GM19455 (cell line): ENCODE results near the gene GABRG3.
"Not testable (repeated sequence)": the region's sequence is repeated elsewhere in the genome, so short reads cannot be mapped to it uniquely, and the experiment has no call there.

Experiments
- ATAC-seq: cut with Tn5 transposase; IDR thresholded peaks from one replicate; pipeline ENCODE4 v1.9.1; 2021; ENCODE audit not compliant: unreplicated experiment

GABRG3 gene

DNA sequence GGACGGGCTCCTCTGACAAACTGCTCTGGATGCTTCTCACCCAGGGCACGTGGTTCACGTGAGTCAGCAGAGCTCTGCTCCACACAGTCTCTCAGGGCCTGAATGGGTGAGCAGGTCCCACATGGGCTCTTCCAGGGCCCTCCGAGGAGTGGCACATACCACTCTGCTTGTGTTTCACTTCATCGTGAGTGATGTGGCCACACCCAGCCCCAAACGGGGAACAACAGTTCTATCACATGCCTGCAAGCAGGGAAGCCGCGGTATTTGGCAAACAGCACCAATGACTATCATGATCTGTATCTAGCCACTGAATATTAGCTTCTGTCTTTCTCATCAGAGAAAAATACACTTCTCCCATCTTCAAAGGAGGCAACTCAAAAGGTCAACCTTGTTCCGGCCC lies 352.8 kb downstream of the GABRG3 start:
- no peak for ATAC-seq

DNA sequence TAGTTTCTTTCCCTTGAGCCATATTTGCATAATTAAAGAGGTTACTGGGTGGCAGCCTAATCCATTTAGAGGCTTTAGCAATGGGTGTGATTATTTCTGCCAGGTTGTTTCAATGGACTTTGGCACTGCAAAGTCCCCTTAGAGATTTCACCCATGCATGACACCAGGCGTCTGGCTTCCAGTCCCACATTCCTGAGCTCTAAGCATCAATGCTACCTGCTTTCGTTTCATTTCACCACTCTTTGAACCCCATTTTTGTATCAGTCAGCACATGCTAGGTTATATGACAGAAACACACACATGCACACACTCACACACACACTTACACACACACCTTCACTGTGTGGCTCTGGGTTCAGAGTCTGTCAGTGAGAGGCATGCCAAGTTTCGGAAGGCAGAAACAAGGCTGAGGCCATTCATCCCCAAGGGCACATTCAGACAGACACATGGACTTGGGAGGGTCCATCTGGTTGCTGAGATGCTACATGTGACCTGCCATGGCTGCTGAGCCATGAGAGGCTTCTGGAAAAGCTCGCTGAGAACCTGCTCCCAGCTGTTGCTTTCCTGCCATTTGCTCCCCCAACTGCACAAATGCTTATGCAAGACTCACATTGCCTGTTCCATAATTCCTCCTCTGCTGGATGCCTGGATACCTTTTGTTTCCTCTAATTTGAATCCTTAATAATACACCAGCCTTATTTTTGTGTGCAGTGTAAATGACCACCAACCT lies 354.1 kb downstream of the GABRG3 start:
- ATAC-seq = no peak

DNA sequence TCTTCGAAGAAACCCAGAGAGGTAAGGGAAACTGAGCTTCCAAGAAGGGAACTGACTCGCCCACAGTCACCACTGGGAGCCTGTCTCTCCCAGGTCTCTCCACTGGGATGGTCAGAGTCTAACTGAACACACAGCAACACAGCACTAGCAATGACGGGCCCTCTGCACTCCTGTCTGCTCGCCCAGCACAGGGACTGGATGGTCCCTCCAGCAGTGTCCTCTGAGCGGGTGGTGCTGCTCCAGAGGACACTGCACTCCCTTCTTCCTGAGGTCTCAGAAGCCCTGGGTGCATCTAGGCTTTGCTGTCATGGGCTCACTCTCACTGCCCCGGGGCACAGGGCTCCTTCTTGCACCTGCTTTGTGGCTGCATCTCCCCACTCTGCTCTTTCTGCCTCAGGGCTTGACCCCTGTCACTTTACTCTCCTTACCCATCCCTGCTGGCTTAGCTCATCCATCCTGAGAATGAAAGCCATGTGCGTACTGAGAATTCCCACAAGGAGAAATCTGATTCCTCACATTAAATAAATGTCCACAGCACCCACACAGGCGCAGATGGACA lies 356.6 kb downstream of the GABRG3 start:
- no peak for ATAC-seq

DNA sequence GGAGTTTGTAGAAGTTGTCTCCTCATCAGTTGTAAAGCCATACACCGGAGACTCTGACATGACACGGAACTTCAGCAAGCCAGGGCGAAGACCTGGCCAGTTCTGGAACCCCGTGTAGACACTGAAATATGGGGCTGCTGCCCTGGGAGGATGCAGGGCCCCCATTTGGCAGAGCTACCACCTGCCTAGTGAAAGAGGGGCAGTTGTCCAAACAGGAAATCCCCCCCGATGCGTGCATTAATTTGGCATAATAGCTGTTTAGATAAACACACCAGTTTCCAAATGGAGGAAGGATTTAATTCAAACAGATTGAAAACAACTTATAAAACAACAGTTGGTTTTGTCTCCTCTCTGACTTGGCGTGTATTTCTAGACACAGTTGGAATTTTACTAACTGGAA lies 357.2 kb downstream of the GABRG3 start:
- ATAC-seq = no peak

DNA sequence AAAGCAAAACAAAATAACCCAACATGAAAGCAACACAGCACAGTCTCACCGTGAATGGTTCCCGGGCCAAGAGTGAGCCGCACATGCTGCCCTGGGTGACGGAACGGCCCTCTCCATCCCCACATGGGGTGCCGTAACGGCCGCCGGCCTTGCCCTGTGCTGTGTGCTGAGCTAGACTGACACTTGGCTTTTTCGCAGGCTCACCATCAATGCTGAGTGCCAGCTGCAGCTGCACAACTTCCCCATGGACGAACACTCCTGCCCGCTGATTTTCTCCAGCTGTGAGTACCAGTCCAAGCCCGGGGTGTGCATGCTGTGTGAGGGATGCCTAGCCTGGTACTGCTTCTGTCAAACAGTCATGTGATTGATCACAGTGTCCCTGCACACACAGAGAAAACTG lies 357.6 kb downstream of the GABRG3 start:
- no peak for ATAC-seq

DNA sequence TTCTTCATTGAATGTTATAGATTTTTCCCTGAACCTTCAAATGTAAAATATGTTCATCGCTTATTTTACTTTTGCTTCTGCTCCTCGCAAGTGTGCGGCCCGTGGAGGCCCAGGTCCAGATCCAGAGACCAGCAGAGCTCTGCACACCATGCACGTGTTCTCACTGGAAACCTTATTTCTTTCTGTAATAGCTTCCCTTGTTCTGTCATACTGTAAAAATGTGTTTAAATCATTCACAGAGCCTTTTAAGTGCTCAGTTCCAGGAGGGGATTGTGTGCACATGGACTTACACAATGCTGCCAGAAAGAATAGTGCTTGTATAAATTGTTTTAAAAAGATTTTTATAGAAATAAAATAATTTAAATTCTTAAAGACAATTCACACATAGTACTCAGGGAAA lies 359.3 kb downstream of the GABRG3 start:
- ATAC-seq = no peak

DNA sequence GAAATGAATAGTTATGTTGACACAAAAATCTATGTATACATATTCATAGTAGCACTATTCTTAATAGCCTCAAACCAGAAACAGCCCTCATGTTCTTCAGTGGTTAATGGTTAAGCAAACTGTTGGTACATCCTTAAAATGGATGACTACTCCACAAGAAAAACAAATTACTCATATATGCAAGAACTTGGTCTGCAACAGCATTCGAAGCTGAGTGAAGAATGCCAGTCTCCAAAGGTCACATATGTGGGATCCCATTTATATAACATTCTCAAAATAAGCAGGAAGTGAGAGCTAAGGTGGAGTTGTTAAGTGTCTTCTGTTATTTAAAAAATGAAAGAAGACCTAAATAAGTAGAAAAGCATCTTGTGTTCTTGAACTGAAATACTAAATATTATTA lies 365.7 kb downstream of the GABRG3 start:
- no peak for ATAC-seq

DNA sequence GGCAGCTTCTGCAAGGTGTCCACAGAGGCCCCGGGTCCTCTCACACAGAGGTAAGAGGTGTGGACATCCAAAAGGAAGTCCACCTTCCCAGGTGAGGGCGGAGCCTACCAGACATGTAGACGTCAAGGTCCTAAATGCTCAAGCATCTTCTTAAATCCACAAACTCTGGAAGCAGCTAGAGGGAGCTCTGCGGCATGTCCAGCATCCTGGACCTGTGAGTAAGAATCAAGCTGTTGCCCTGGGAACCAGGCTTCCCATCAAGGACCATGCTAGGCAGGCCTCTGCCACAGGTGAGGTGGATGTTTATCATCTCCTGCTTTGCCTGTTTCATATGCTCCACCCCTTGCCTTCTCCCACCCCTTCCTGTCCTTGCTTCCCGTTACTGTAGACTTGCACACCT lies 368.2 kb downstream of the GABRG3 start:
- ATAC-seq = no peak

DNA sequence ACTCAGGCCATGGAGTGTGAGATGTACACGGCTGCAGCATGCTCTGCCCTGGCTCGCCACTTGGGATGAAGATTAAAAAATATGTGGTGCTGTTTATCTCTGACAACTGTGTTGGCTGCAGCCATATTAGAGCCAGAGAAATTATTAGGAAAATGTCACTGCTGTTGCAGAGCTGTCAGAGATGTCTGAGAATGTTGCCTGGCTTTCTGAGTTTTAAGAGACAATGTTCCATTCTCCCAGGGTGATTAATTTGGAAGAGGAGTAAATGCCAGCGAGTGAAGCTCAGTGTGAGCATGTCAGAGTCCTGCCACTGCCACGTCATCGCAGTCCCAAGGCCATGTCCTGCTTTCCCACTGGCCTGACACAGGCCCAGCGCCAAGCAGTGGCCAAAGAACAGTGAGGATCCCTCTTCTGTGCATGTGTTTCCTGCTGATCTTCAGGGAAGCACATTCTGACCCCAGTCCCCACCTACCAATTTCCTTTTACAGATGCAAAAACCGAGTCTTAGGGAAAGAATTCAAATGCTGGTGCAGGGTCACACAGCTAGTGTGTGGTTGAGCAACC lies 370.9 kb downstream of the GABRG3 start:
- no peak for ATAC-seq

DNA sequence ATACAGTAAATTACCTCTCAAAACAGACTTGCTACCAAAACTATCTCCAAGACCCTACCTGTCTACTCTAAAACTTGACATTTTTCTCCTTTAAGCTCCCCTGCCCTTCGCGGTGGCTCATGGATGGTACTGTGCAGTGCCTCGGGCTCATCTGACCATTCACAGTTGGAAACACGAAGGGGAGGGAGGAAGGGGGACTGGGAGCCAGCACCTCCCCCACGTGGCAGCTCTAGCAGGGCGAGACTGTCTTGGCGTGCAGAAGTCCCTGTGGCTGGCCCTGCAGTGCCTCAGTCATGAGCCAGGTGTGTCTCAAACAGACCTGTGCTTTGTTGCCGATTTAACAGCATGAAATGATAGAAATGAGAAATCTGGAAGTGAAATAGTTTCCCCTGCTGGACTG lies 372.0 kb downstream of the GABRG3 start:
- no peak for ATAC-seq

DNA sequence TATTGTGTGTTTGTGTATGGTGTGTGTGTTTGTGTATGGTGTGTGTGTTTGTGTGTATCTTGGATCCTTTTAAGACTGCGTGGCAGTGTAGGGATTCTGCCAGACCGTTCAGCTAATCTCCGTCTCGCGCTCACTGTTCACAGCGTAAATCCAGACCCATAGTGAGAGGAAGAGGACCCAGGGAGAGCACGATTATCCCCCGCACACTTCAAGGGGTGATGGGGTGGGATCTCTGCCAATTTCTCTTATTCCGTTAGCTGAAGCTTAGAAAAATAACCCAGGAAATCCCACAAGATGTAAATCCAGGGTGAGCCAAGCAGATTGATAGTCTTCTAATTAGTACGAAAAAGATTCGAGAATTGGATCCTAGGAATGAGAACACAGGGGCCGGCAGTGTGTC lies 381.2 kb downstream of the GABRG3 start:
- ATAC-seq = no peak

DNA sequence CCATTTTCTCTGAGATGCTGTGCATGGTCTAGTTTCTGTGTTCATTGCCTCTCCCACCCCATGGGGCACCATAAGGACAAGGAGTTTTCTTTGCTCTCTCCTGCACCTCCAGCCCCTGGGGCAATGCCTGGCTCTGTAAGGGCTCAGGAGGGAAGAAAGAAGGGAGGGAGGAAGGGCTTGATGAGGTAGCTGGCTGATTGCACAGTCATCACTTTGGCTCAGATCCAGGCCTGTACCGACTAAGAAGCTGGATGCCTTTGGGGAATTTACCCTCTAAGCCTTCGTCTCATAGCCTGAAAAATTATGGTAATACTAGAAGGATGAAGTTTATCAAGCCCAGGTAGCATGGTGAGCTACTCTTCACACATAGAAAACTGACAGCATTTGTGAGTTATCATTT lies 382.9 kb downstream of the GABRG3 start:
- ATAC-seq = no peak

DNA sequence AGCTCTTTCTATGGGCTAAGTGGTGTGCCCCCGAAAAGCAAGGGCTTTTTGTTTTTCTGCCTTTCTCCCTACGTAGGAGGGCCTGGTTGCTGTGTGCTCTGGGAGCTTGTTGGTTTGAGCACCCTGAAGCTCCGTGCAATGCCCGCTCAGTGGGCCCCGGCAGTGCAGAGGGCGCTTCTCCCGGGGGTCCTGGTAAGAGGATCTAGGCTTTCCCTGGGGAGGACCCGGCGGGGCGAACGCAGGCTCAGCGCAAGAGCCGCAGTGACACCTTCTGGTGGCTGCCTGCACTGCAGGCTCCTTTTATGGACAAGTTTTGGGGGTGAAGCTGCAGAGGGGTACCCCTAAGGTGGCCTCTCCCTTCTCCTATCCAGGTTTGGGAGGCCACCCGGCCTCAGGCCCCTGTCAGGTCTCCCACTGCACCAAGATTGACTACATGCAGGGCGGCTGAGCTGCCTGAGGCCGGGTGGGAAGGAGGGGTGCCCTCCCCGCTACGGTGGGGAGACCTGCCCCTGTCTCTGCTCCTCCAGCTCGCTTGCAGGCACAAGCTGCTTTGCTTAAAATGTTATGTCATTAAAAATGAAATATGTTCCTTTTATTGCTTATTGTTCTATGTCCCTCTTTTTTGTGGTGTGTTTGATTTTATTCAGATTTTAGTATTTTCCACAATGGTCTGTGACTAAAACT lies 387.9 kb downstream of the GABRG3 start:
- ATAC-seq = no peak

DNA sequence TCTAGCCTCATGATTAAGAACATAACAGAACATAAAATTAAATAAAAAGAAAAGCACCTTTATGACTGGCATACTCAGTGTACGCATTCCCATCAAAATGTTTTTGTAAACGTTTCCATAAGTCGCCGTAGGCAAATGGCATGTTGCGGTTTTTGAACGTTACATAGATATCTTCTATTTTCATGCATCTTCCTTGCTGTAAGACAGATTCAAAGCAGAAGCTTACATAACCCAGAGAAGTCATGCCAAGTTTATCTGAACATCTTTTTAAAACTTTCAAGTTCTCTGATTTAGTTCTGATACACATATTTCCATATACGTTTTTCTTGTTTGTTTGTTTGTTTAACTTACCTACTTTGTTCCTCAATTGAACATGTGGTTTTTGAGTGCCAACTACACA lies 388.6 kb downstream of the GABRG3 start:
- ATAC-seq = no peak

DNA sequence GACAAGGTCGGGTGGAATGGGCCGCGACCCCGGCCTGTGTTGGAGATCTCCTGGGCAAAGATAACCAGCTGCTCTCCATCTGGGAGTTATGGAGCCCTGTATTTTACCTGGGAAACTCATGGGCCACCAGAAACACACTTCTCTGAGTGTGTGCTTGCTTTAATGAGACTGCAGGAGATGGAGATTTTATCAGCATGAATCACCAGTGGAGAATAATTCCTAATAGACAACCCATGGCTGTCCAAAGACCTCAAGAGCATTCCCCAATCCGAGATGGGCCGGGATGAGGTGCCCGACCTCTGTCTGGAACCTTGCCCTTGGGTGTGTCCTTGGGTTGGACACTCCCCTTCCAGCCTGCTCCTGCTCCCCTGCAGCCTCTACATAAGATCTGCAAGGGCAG lies 389.3 kb downstream of the GABRG3 start:
- no peak for ATAC-seq

DNA sequence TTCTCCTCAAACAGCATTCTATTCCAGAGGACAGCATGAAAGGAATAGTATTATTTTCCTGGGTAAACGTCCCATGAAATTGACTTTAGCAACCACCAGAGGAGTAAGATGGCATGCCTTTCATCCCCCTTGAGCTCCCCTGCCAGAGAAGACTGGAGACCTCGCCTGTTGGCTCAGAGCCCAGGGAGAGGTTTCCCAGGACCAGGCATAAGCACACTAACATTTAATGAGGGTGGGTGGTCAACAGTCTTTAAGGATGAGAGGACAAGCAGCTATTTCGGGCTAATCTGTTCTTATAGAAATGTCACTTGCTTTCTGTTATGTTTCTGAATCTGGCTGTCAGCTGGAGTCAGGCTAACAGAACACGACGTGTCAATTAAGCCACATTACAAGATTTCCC lies 390.5 kb downstream of the GABRG3 start:
- ATAC-seq = no peak

DNA sequence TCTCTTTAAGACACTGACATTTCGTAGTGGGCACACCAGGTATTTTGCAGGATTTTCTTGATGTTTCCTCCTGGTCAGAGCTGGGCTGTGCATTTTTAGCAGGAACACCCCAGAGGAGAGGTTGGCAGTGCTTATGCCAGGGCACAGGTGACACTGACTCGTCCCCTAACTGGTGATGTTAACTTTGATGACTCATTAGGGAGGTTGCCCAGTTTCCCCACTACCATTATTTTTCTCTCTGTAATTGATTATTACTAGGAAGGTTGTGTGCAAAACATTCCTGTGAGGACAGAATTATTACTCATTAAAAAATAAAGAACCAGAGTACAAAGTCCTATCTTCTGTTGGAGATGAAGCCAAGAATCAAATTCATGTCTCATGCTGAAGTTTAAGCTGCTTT lies 394.5 kb downstream of the GABRG3 start:
- ATAC-seq = no peak

DNA sequence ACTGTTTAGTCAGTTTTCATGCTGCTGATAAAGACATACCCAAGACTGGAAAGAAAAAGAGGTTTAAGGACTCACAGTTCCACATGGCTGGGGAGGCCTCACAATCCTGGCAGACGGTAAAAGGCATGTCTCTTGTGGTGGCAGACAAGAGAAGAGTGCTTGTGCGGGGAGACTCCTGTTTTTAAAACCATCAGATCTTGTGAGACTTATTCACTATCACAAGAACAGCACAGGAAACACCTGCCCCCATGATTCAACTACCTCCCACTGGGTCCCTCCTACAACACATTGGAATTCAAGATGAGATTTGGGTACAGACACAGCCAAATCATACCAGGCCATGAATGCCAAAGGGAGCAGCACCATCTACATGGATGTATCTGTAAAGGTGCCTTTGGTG lies 406.4 kb downstream of the GABRG3 start:
- ATAC-seq = not testable (repeated sequence)

DNA sequence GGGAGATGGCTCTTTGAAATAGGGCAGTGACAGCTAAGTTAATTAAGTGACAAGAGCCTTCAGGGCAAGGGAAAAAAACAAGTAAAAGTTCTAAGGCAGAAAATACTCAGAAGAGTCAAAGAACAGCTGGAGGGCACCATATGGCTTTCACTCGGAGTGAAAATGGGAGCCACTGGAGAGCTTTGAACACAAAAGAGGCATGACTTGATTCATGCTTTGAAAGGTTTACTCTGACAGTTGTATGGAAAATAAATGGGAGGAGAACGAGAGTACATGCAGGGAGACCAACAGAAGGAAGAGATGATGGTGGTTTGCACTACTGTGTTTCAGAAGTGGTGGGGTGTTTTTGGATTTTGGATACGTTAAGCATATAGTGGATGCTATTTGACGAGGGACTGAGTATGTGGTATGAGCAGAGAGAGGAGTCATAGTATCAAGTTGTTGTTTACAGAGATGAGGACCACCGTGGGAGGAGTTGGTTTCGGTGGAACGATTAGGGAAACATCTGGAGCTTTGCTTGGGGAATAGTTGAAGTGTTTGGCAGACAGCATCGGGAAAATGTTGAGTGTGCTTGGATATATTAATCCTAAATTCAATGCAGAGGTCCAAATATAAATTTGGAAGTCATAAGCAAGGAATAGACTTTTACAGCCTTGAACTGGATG lies 411.5 kb downstream of the GABRG3 start:
- no peak for ATAC-seq

DNA sequence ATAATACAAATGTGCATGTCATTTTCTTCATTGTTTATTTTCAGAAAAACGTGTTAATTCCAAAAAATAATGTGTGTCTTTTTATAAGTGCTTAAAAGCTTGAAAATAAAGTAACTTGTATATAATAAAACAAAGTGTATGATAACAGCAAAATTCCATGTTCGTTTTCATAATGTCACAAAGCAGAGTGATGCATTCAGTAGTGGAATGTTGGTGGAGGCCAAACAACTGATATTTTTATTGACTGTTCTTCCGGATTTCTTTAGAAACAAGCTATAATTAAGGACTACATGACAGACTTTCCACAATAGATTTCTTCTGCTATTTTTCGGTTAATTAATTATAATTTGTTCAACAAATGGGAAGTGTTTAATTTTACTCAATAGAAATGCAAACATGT lies 412.7 kb downstream of the GABRG3 start:
- no peak for ATAC-seq

DNA sequence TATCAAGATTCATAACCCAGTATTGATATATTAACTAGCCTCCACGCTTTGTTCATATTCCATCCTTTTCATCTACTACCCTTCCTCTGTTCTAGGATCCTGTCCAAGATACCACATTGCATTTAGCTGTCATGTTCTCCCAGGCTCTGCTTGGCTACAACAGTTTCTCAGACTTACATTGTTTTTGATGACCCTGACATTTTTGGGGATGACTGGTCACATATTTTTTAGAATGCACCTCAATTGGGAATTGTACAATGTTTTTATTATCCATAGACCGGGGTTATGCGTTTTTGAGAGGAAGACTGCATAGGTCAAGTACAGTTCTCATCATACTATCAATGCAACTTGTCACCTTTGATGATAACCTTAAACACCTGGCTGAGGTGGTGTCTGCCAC lies 421.2 kb downstream of the GABRG3 start:
- ATAC-seq = no peak

DNA sequence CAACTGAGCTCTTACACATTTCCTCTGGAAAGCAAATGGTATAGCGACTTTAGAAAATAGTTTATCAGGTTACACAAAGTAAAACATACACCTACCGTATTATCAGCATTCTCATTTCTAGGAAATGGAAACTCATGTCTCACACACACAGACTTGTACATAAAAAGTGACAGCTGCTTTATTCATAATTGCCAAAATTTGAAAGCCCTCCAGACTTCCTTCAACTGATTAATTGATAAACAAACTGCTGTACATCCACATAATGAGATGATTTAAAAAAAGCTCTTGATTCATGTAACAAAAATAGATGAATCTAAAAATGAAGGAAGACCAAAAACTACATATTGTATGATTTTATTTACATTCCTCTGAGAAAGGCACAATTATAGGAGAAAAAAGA lies 425.5 kb downstream of the GABRG3 start:
- no peak for ATAC-seq
